ENCODE data around the gene HIBADH.
"Not testable (repeated sequence)": the region's sequence is repeated elsewhere in the genome, so short reads cannot be mapped to it uniquely, and the experiment has no call there.

Gene HIBADH

GRCh38 chr7:27547401-27547800, 115.3 kb downstream of the HIBADH start:
- DNase-seq (ENCODE audit: low read depth) = peak; percentile 30

- no peak for DNase-seq (ENCODE audit: low read depth)
Measured at GRCh38 chr7:27546610-27547009, 116.1 kb downstream of the HIBADH start.

GRCh38 chr7:27535795-27536194, 126.9 kb downstream of the HIBADH start:
- no peak for DNase-seq (ENCODE audit: low read depth)

- no peak for DNase-seq (ENCODE audit: low read depth)
Measured at GRCh38 chr7:27533652-27534081, 129.0 kb downstream of the HIBADH start.

- DNase-seq (ENCODE audit: low read depth) = no peak
Measured at GRCh38 chr7:27532314-27532713, 130.4 kb downstream of the HIBADH start.

- DNase-seq (ENCODE audit: low read depth) = no peak
Measured at GRCh38 chr7:27527348-27527714, 135.4 kb downstream of the HIBADH start.

GRCh38 chr7:27526611-27527347, 135.9 kb downstream of the HIBADH start:
- DNase-seq (ENCODE audit: low read depth) = no peak

GRCh38 chr7:27526131-27526530, 136.6 kb downstream of the HIBADH start:
- no peak for DNase-seq (ENCODE audit: low read depth)

- DNase-seq (ENCODE audit: low read depth) = no peak
Measured at GRCh38 chr7:27523321-27523720, 139.4 kb downstream of the HIBADH start.

GRCh38 chr7:27522566-27522965, 140.1 kb downstream of the HIBADH start:
- DNase-seq (ENCODE audit: low read depth) = no peak

- DNase-seq (ENCODE audit: low read depth) = peak; percentile 55
Measured at GRCh38 chr7:27520815-27521790, 141.6 kb downstream of the HIBADH start.

- DNase-seq (ENCODE audit: low read depth) = no peak
Measured at GRCh38 chr7:27519793-27520469, 142.8 kb downstream of the HIBADH start.

GRCh38 chr7:27518561-27519350, 143.9 kb downstream of the HIBADH start:
- DNase-seq (ENCODE audit: low read depth) = no peak

- DNase-seq (ENCODE audit: low read depth) = no peak
Measured at GRCh38 chr7:27516421-27516820, 146.3 kb downstream of the HIBADH start.

GRCh38 chr7:27515933-27516332, 146.8 kb downstream of the HIBADH start:
- DNase-seq (ENCODE audit: low read depth) = no peak

- no peak for DNase-seq (ENCODE audit: low read depth)
Measured at GRCh38 chr7:27514861-27515260, 147.8 kb downstream of the HIBADH start.

- DNase-seq (ENCODE audit: low read depth) = no peak
Measured at GRCh38 chr7:27513885-27514284, 148.8 kb downstream of the HIBADH start.

GRCh38 chr7:27511370-27511769, 151.3 kb downstream of the HIBADH start:
- DNase-seq (ENCODE audit: low read depth) = not testable (repeated sequence)

GRCh38 chr7:27510541-27510940, 152.1 kb downstream of the HIBADH start:
- DNase-seq (ENCODE audit: low read depth) = no peak

- DNase-seq (ENCODE audit: low read depth) = not testable (repeated sequence)
Measured at GRCh38 chr7:27501879-27502278, 160.8 kb downstream of the HIBADH start.

- DNase-seq (ENCODE audit: low read depth) = no peak
Measured at GRCh38 chr7:27501001-27501400, 161.7 kb downstream of the HIBADH start.

- DNase-seq (ENCODE audit: low read depth) = no peak
Measured at GRCh38 chr7:27492224-27492623, 170.5 kb downstream of the HIBADH start.
